HepG2 (cell line): ENCODE data around the gene PAGE2B. TPM values are rescaled to one million over a fixed set of nuclear protein-coding genes. Genes with fewer than 3 reads are reported as not detected.

ENCODE experiments used
- ATAC-seq: fragments of 200-7000 bp; cut with Tn5 transposase; 3 replicates; pipeline ENCODE4 v1.9.1; 2020; ENCODE audit warnings: mild to moderate bottlenecking, moderate library complexity
- BruUV-seq: library from RNA; stranded (reverse); fragments of 400-500 nt; replicated peaks from 2 replicates; lab custom pipeline; 2021; lab: Mats Ljungman, UMichigan
- CTCF ChIA-PET: fragments of 300-600 bp; formaldehyde crosslinking; extraction: SDS; loops from one replicate; lab custom pipeline; 2021; ENCODE audit warnings: low total read pairs, inconsistent platforms, low intra/inter-chr PET ratio; lab: Yijun Ruan, JAX
- POLR2A ChIA-PET: fragments of 350-600 bp; sonication (Branson Sonifier 250); formaldehyde crosslinking; loops from one replicate; lab custom pipeline; 2020; ENCODE audit warnings: antibody characterized with exemption, inconsistent platforms; lab: Yijun Ruan, JAX
- DNase-seq: peaks from one replicate; pipeline ENCODE4 v3.0.0-alpha.2; 2015; ENCODE audit warnings: low spot score
- FAIRE-seq: peaks from 3 replicates; lab custom pipeline; 2011; peaks lifted over from hg19 to GRCh38; lab: Jason Lieb, UNC
- H2AFZ ChIP-seq: one replicate; pipeline ENCODE4 v1.6.1; 2011; ENCODE audit warnings: low read length, inconsistent platforms
- H3K27ac ChIP-seq: fragments of 300-600 bp; 3 replicates; pipeline ENCODE4 v1.8.0; 2011; ENCODE audit warnings: mixed run types, mild to moderate bottlenecking, mixed read lengths, low read length, inconsistent platforms; ENCODE audit not compliant: insufficient read depth; ENCODE audit errors: extremely low read length
- H3K27me3 ChIP-seq, 2 experiments: fragments of 200-600 bp in 1 of 2; 2 replicates in 1 of 2; 3 replicates in 1 of 2; pipeline versions ENCODE4 v1.6.0 to v1.8.0; 2011; ENCODE audit warnings: low read length in 2 of 2, mild to moderate bottlenecking in 2 of 2, moderate library complexity in 2 of 2, inconsistent platforms in 1 of 2; ENCODE audit not compliant: insufficient read depth in 2 of 2, control insufficient read depth in 1 of 2
- H3K36me3 ChIP-seq, 2 experiments: fragments of 200-600 bp in 1 of 2; replicated peaks in 1 of 2; 2 replicates in 1 of 2; 3 replicates in 1 of 2; pipeline versions ENCODE4 v1.5.1 to v1.8.0; 2011; ENCODE audit warnings: low read length in 2 of 2, inconsistent platforms in 1 of 2; ENCODE audit not compliant: insufficient read depth in 2 of 2, control insufficient read depth in 1 of 2
- H3K4me1 ChIP-seq: 2 replicates; pipeline ENCODE4 v1.5.1; 2012; ENCODE audit warnings: low read length, inconsistent platforms; ENCODE audit not compliant: insufficient read depth
- H3K4me2 ChIP-seq: 2 replicates; pipeline ENCODE4 v1.6.0; 2011; ENCODE audit warnings: low read depth, low read length, inconsistent platforms
- H3K4me3 ChIP-seq, 3 experiments: fragments of 200-600 bp in 1 of 3; sonication (generic), shearing (Covaris generic) in 1 of 3; replicated peaks in 1 of 3; 2 replicates each; pipeline ENCODE4 v1.5.1; 2011 to 2016; ENCODE audit warnings: low read length in 3 of 3, inconsistent platforms in 2 of 3, low read depth in 2 of 3, mild to moderate bottlenecking in 2 of 3, control low read depth in 1 of 3, mixed read lengths in 1 of 3; ENCODE audit not compliant: insufficient read depth in 1 of 3
- H3K79me2 ChIP-seq: one replicate; pipeline ENCODE4 v1.6.1; 2011; ENCODE audit warnings: low read length, inconsistent platforms; ENCODE audit not compliant: insufficient read depth
- H3K9ac ChIP-seq: 2 replicates; pipeline ENCODE4 v1.6.0; 2011; ENCODE audit warnings: mild to moderate bottlenecking, low read depth, low read length, inconsistent platforms; ENCODE audit not compliant: insufficient read depth
- H3K9me3 ChIP-seq: 2 replicates; pipeline ENCODE4 v1.5.1; 2012; ENCODE audit warnings: mild to moderate bottlenecking, low read length
- H4K20me1 ChIP-seq: 2 replicates; pipeline ENCODE4 v1.6.0; 2011; ENCODE audit warnings: inconsistent platforms, mild to moderate bottlenecking, low read length, moderate library complexity; ENCODE audit not compliant: insufficient read depth
- ARNT2 ChIP-seq: sonication (generic); formaldehyde crosslinking; IDR thresholded peaks from 2 replicates; pipeline ENCODE4 v1.8.0; 2022; ENCODE audit warnings: mild to moderate bottlenecking, low read depth, missing genetic modification reagents, moderate library complexity
- CBX5 ChIP-seq: sonication (generic); formaldehyde crosslinking; IDR thresholded peaks from 2 replicates; pipeline ENCODE4 v1.4.0; 2020; ENCODE audit warnings: missing genetic modification reagents, borderline replicate concordance
- GATAD2A ChIP-seq: IDR thresholded peaks from 2 replicates; pipeline ENCODE4 v1.6.1; 2016
- SRSF9 ChIP-seq: fragments of 200-400 bp; formaldehyde crosslinking; IDR thresholded peaks from 2 replicates; pipeline ENCODE4 v1.6.1; 2018; ENCODE audit warnings: borderline replicate concordance, mild to moderate bottlenecking, low read depth, low read length; ENCODE audit not compliant: insufficient read depth, poor library complexity, severe bottlenecking
- TGIF2 ChIP-seq: IDR thresholded peaks from 2 replicates; pipeline ENCODE4 v1.6.1; 2016; ENCODE audit warnings: control low read depth, missing compliant biosample characterization
- TOPORS ChIP-seq: sonication (generic); formaldehyde crosslinking; IDR thresholded peaks from 2 replicates; pipeline ENCODE4 v1.8.0; 2023; ENCODE audit warnings: mild to moderate bottlenecking, missing genetic modification reagents
- ZFP36L1 ChIP-seq: sonication (generic); formaldehyde crosslinking; IDR thresholded peaks from 2 replicates; pipeline ENCODE4 v1.8.0; 2022; ENCODE audit warnings: mild to moderate bottlenecking, missing genetic modification reagents, moderate library complexity
- ZFP62 ChIP-seq: sonication (generic); formaldehyde crosslinking; IDR thresholded peaks from 2 replicates; pipeline ENCODE4 v1.4.0; 2020; ENCODE audit warnings: missing genetic modification reagents
- ZIK1 ChIP-seq: sonication (generic); formaldehyde crosslinking; IDR thresholded peaks from 2 replicates; pipeline ENCODE4 v1.5.0; 2020; ENCODE audit warnings: mild to moderate bottlenecking, low read depth, missing genetic modification reagents, borderline replicate concordance
- ZNF326 ChIP-seq: sonication (generic); formaldehyde crosslinking; IDR thresholded peaks from 2 replicates; pipeline ENCODE4 v1.4.0; 2020; ENCODE audit warnings: missing genetic modification reagents, borderline replicate concordance
- ZNF577 ChIP-seq: sonication (generic); formaldehyde crosslinking; IDR thresholded peaks from 2 replicates; pipeline ENCODE4 v1.4.0; 2020; ENCODE audit warnings: mild to moderate bottlenecking, low read depth, missing genetic modification reagents, borderline replicate concordance
- ZNF678 ChIP-seq: sonication (generic); formaldehyde crosslinking; IDR thresholded peaks from 2 replicates; pipeline ENCODE4 v1.4.0; 2020; ENCODE audit warnings: mild to moderate bottlenecking, missing genetic modification reagents
- ZNF703 ChIP-seq: sonication (generic); formaldehyde crosslinking; IDR thresholded peaks from 2 replicates; pipeline ENCODE4 v1.5.1; 2020; ENCODE audit warnings: missing genetic modification reagents, mild to moderate bottlenecking, moderate library complexity, borderline replicate concordance
- WGBS: methylation state at CpG from one replicate; pipeline ENCODE4 v1.1.6; 2017; ENCODE audit warnings: low lambda C conversion rate; 5-methylcytosine and 5-hydroxymethylcytosine counted together
- in situ Hi-C: cut with HindIII; loops from 2 replicates; pipeline ENCODE4 v1.10.0; 2017; ENCODE audit warnings: low pct_unique_long_range_greater_than_20kb; ENCODE audit not compliant: extremely low pct_ligation_motif_present
- intact Hi-C: fragments of 100-400 bp; cut with micrococcal nuclease; formaldehyde crosslinking; loops from one replicate; pipeline ENCODE4 v1.10.0; 2022; ENCODE audit not compliant: unreplicated experiment
- polyA plus RNA-seq, 8 experiments: library from polyadenylated mRNA; depleted of rRNA in 3 of 8; stranded (reverse) in 7 of 8; unstranded in 1 of 8; fragments of >200 nt; fragmentation: Illumina TruSeq in 4 of 8; extraction: Trizol in 4 of 8; gene quantifications; 2 replicates each; pipeline versions ENCODE4 v1.2.1 to v1.2.3, GENCODE V29; 2011 to 2016; ENCODE audit warnings: low read depth in 4 of 8, missing spikeins in 1 of 8, mixed read lengths in 1 of 8; ENCODE audit not compliant: insufficient read depth in 1 of 8
- total RNA-seq, 5 experiments: library from RNA; depleted of rRNA; stranded (reverse); fragments of >200 nt; fragmentation: Illumina TruSeq; extraction: Trizol; gene quantifications; 2 replicates each; pipeline ENCODE4 v1.2.3, GENCODE V29; 2016; ENCODE audit warnings: low read depth in 1 of 5
- TF ChIP-seq, protein P1 (sequence below): conservative IDR thresholded peaks from 2 replicates; pipeline ENCODE4 v1.6.1; 2018; ENCODE audit warnings: missing genetic modification reagents
- TF ChIP-seq, protein P2 (sequence below): IDR thresholded peaks from 2 replicates; pipeline ENCODE4 v1.6.1; 2012; ENCODE audit warnings: inconsistent platforms
- TF ChIP-seq, protein P3 (sequence below): IDR thresholded peaks from 2 replicates; pipeline ENCODE4 v1.6.1; 2016; ENCODE audit warnings: low read depth
- TF ChIP-seq, protein P4 (sequence below): IDR thresholded peaks from 2 replicates; pipeline ENCODE4 v1.6.1; 2016; ENCODE audit warnings: low read depth, control low read depth
- TF ChIP-seq, protein P5 (sequence below): sonication (generic); formaldehyde crosslinking; IDR thresholded peaks from 2 replicates; pipeline ENCODE4 v1.8.1; 2023; ENCODE audit warnings: mild to moderate bottlenecking, missing genetic modification reagents, borderline replicate concordance

Gene PAGE2B
- total and polyA plus RNA-seq, 2 of the 13 experiments (the other 11 are each of a cell fraction or from before 2014, with no cell fraction given), result 0.57 TPM; not detected in 1

DNA sequence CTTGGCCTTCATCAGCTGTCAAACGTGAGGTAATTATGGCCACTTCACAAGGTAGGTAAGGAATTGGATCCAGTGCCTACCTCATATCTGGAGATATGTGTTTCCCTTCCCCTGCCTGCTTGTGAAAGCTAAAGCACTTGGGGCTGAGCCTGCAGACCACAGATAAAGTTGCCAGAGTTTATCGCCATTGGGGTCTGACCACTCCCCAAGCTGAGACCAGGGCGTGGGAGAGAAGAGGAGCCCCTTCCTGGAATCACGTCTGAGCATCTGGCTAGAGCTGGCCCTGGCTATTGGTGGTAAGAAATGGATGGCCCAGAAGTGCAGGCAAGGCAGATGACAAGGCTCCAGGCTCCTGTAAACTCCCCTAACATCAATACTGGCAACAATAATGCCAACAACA, 46.8 kb upstream of the PAGE2B start:
- peaks cover 5% of the 10 kb centered on the region; the same call in 1 of the 2 replicates for H3K4me1 ChIP-seq
- no peaks in the 10 kb centered on the region for H3K27me3 ChIP-seq
- ChIA-PET CTCF (no interaction called here), POLR2A (no interaction called here)
- TF ChIP-seq TGIF2 (no peak), ZNF678 (CRISPR knock-in tag) (no peak), CBX5 (no peak), GATAD2A (CRISPR knock-in tag) (no peak), ZNF326 (CRISPR knock-in tag) (no peak), SRSF9 (no peak), ARNT2 (CRISPR knock-in tag) (no peak), ZNF577 (CRISPR knock-in tag) (no peak), TOPORS (CRISPR knock-in tag) (no peak), ZFP36L1 (CRISPR knock-in tag) (no peak), ZIK1 (no peak), ZFP62 (CRISPR knock-in tag) (no peak), ZNF703 (no peak)
- TF ChIP-seq, protein P1, sequence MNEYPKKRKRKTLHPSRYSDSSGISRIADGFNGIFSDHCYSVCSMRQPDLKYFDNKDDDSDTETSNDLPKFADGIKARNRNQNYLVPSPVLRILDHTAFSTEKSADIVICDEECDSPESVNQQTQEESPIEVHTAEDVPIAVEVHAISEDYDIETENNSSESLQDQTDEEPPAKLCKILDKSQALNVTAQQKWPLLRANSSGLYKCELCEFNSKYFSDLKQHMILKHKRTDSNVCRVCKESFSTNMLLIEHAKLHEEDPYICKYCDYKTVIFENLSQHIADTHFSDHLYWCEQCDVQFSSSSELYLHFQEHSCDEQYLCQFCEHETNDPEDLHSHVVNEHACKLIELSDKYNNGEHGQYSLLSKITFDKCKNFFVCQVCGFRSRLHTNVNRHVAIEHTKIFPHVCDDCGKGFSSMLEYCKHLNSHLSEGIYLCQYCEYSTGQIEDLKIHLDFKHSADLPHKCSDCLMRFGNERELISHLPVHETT (CRISPR knock-in tag), result no peak
- TF ChIP-seq, protein P2, sequence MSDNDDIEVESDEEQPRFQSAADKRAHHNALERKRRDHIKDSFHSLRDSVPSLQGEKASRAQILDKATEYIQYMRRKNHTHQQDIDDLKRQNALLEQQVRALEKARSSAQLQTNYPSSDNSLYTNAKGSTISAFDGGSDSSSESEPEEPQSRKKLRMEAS, result no peak
- TF ChIP-seq, protein P3, sequence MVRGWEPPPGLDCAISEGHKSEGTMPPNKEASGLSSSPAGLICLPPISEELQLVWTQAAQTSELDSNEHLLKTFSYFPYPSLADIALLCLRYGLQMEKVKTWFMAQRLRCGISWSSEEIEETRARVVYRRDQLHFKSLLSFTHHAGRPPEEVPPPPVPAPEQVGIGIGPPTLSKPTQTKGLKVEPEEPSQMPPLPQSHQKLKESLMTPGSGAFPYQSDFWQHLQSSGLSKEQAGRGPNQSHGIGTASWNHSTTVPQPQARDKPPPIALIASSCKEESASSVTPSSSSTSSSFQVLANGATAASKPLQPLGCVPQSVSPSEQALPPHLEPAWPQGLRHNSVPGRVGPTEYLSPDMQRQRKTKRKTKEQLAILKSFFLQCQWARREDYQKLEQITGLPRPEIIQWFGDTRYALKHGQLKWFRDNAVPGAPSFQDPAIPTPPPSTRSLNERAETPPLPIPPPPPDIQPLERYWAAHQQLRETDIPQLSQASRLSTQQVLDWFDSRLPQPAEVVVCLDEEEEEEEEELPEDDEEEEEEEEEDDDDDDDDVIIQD (CRISPR knock-in tag), result no peak
- TF ChIP-seq, protein P4, sequence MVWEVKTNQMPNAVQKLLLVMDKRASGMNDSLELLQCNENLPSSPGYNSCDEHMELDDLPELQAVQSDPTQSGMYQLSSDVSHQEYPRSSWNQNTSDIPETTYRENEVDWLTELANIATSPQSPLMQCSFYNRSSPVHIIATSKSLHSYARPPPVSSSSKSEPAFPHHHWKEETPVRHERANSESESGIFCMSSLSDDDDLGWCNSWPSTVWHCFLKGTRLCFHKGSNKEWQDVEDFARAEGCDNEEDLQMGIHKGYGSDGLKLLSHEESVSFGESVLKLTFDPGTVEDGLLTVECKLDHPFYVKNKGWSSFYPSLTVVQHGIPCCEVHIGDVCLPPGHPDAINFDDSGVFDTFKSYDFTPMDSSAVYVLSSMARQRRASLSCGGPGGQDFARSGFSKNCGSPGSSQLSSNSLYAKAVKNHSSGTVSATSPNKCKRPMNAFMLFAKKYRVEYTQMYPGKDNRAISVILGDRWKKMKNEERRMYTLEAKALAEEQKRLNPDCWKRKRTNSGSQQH (CRISPR knock-in tag), result no peak
- TF ChIP-seq, protein P5, sequence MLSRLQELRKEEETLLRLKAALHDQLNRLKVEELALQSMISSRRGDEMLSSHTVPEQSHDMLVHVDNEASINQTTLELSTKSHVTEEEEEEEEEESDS (CRISPR knock-in tag), result no peak
- no peak for FAIRE-seq
- H4K20me1 ChIP-seq, result no peaks in the 10 kb centered on the region
- no peak for ATAC-seq
- H3K36me3 ChIP-seq, result no peaks in the 10 kb centered on the region
- H3K79me2 ChIP-seq, result no peaks in the 10 kb centered on the region
- DNase-seq, result no peak
- intact Hi-C loops, result no loop called here
- in situ Hi-C loops, result no loop called here
- H3K9me3 ChIP-seq, result no peaks in the 10 kb centered on the region
- H3K4me2 ChIP-seq, result no peak overlapping the region
- no peak overlapping the region for H3K4me3 ChIP-seq
- 0% methylated on average over 2 of the region's 4 CpGs for WGBS
- H3K27ac ChIP-seq, result no peak overlapping the region
- BruUV-seq, result no TSS peak
- no peak overlapping the region for H2AFZ ChIP-seq
- no peak overlapping the region for H3K9ac ChIP-seq
